NCI-H1048 (cell line): ENCODE results near the gene ZNF823.
"Not testable (repeated sequence)": the region's sequence is repeated elsewhere in the genome, so short reads cannot be mapped to it uniquely, and the experiment has no call there.

Experiments used
- DNase-seq: peaks from one replicate; lab custom pipeline; 2025; lab: John Stamatoyannopoulos, UW

ZNF823 gene

GRCh38 chr19:11738746-11739620 is at the start of gene ZNF823:
Gene ZNF823, minus strand, starts transcription at chr19:11738946. Its CDS starts 127 bp downstream, at chr19:11738819.
- DNase-seq, result peak; percentile 98

DNA sequence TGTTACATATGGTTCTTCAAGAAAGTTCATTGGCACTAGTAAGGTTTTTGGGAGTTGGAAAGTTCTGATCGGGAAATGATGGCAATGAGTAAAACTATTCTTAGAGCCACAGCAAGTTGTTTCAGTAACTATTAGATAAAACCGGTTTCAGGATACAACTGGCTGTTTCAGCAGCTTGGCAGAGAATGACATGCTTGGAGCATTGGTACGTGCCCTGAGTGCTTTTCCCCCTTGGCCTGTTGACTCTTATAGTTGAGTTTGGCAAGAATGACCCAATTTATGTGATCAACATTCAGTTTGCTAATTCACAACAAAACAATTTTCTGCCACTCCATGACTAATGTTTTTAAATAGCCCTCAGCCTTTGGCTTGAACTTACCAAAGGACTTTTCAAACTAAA is 48.8 kb upstream of the ZNF823 start:
- DNase-seq, result no peak

DNA sequence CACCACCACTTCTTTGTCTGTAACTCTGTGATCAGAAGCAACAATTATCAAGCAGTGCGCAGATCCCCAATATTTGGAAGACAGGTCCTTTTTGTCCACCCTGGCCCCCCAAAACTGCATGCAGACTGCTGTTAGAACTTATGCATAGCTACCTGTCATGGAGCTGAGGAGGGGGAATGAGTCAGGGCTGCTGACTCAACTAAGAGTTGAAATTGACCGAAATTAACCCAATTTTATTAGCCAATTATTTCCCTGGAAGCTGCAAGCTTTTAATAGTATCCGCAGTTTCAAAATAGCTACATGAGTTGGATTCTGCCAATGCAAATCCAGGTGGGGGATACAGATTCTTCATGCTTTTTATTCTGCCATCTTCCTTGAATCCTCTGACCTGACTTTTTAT is 45.6 kb upstream of the ZNF823 start:
- no peak for DNase-seq

GRCh38 chr19:11783767-11784166 is 45.0 kb upstream of the ZNF823 start:
- DNase-seq, result no peak

DNA sequence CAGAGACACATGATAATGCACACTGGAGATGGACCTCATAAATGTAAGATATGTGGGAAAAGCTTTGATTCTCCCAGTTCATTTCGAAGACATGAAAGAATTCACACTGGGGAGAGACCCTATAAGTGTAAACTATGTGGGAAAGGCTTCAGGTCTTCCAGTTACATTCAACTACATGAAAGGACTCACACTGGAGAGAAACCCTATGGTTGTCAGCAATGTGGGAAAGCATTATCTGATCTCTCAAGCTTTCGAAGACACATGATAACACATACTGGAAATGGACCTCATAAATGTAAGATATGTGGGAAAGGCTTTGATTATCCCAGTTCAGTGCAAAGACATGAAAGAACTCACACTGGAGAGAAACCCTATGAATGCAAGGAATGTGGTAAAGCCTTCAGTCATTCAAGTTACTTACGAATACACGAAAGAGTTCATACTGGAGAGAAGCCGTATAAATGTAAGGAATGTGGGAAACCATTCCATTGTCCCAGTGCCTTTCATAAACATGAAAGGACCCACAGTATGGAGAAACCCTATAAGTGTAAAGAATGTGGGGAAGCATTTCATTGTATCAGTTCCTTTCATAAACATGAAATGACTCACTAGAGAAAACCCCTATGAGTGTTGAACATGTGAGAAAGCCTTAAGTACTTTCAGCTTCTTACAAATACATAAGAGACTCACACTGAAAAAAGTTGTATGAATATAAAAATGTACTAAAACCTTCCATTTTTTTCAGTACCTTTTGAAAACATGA is 42.7 kb upstream of the ZNF823 start:
- no peak for DNase-seq

- no peak for DNase-seq
Measured at GRCh38 chr19:11780431-11781020, 41.8 kb upstream of the ZNF823 start.

- not testable (repeated sequence) for DNase-seq
Measured at GRCh38 chr19:11776669-11777068, 37.9 kb upstream of the ZNF823 start.

DNA sequence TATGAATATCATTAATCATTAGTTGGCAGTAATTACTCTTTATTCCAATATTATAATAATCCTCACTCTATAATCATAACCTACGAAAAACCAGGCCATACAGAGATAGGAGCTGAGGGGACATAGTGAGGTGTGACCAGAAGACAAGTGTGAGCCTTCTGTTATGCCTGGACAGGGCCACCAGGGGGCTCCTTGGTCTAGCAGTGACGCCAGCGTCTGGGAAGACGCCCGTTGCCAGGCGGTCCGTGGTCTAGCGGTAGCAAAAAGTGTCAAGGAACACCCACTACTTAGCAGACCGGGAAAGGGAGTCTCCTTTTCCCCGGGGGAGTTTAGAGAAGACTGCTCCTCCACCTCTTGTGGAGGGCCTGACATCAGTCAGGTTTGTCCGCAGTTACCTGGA is 32.8 kb upstream of the ZNF823 start:
- DNase-seq, result not testable (repeated sequence)

- no peak for DNase-seq
Measured at GRCh38 chr19:11769995-11770394, 31.2 kb upstream of the ZNF823 start.

DNA sequence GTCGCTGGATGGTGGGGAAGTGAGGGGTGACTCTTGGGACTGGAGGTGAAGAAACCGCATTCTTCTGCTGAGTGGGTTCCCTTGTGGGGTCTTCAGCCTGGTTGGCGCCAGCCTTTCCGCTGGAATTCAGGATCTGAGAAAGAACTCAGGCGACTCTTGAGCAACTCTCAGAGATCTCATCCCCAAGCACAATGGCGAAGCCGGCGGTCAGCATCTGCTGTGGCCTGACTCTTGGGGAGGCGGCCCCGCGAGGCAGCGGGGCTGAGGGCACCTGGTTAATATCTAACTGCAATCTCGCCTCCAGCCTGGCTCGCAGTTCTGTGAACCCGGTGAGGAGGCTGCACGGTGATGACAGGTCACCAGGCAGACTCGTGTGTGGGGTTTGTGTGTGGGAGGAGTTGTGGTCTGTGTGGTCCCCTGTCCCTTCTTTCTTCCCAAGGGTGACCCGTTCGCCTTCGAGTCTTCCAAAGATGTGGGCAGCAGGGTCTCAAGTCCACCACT is 28.9 kb upstream of the ZNF823 start:
- DNase-seq, result no peak

DNA sequence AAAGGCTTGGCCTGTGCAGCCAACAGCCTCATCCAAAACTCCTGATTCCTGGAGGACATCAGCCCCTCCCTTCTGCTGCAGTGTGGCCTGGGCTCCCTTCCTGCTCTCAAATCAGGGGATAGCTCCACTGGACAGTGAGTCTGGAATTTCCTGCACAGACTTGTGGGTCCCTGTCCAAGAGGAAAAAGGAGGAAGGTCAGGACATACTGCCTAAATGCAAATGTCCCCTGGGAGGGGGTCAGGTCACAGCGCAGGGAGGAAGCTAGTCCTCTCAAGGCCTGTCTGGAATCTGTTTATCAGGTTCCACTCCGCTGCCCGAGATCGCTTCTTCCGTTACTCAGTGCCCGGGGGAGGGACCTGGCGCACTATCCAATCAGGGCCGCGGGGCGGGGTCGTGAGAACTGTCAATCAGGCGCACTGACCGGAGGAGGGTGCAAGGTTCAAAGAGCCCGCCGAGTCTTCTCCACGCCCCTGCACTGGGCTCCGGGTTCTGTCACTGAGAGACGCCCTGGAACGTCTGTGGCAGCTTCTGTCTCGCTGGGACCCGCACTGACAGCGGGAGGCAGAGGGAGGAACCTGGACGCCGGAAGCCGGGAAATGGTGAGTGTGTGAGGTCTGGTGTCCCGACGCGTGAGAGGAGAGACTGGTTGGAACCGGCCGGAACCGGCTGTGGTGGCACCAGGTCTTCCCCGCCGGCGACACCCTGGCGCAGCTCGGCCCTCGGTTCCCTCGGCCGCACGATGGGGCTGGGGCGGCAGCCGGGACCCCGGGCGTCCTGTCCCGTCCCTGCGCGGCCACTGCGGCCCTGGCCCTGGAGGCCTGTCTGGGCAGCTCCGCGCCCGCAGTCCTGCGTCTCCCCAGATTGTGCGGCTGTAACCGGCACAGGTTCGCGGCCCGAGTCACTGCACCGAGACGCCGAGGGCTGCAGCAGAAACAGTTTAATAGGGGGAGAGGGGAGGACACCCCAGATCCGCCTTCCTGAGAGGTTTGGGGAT is 28.1 kb upstream of the ZNF823 start, which contains the start of gene ZNF441:
ZNF441 (plus strand) TSS at position 404 of the 995 bp plus-strand sequence; CDS start at position 598, 194 bp downstream.
- peak; percentile 91 for DNase-seq

DNA sequence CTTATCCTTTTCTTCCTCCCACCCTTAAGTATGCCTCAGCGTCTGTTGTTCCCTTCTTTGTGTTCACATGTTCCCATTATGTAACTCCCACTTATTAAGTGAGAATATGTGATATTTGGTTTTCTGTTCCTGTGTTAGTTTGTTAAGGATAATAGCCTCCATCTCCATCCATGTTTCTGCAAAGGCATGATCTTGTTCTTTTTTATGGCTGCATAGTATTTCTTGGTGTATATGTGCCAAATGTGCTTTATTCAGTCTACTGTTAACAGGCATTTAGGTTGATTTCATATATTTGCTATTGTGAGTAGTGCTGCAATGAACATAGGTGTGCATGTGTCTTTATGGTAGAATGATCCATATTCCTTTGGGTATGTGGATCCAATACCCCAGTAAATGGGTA is 24.9 kb upstream of the ZNF823 start:
- DNase-seq, result no peak

DNA sequence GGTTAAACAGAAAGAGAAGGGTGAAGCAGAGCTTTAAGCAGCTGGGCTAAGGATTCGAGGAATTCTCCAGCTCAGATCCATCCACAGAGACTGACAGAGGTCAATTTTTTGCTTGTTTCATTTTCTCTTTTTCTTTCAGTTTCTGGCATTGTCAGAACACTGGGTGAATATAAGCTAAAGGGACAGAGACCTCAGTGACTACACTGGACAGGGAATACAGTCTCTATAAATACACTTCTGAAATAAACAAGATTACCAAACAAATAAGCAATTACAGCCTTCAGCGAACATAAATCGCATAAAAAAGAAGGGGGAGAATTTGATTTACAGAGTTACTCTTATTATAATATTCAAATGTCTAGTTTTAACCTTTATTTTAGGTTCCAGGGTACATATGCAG is 24.4 kb upstream of the ZNF823 start:
- no peak for DNase-seq

DNA sequence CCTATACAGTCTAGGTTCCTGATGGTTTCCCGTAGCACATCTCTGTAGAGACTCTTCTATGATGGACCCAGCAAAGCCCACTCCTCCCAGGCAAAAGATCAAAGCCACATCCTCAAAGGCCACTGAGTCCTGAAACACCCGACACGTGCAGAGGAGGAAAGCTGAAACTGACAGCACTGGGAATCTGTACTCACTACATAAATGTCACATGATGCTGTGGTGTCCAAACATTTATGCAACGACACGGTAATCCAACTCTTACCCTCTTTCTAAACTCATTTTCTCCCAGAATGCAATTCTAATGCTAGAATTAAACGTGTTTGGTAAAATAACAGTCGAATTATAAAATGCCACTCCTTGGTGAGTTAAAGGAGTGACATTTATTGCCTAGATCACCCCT is 21.1 kb upstream of the ZNF823 start:
- DNase-seq, result no peak

DNA sequence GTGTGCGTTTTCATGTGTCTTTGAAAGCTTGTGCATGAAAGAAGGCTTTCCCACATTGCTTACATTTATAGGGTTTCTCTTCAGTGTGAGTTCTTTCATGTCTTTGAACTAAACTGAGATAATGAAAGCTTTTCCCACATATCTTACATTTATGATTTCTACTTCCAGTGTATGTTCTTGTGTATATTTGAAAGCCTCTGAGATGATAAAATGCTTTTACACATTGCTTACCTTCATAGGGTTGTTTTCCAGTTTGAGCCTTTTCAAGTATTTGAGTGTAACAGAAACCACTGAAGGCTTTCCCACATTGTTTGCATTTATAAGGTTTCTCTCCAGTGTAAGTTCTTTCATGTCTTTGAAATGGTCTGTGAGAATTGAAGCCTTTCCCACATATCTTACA is 18.2 kb upstream of the ZNF823 start:
- no peak for DNase-seq

DNA sequence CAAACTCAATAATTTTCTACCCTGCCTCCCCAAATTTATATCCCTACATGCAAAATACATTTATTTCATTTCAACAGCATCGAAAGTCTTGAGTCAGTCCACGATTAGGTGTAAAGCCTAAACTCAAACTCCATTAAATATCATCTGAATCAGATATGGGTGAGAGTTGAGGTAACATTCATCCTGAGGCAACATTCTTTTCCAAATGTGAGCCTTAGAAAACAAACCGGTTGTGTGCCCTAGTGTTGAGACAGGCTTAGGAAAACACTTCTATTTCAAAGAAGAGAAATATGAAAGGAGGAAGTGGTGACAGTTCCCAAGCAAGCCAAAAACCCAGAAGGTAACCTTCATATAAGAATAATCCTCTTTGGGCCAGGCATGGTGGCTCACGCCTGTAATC is 15.9 kb upstream of the ZNF823 start:
- no peak for DNase-seq

- no peak for DNase-seq
Measured at GRCh38 chr19:11752244-11752736, 13.5 kb upstream of the ZNF823 start.

DNA sequence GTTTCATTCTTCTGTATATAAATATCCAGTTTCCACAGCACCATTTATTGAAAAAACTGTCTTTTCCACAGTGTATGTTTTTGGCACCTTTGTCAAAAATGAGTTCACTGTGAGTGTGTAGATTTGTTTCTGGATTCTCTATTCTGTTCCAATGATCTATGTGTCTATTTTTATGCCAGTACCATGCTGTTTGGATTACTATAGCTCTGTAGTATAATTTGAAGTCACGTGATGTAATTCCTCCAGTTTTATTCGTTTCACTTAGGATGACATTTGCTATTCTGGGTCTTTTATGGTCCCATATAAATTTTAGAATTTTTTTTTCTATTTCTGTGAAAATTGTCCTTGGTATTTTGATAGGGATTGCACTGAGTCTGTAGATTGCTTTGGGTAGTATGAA is 11.0 kb upstream of the ZNF823 start:
- no peak for DNase-seq

DNA sequence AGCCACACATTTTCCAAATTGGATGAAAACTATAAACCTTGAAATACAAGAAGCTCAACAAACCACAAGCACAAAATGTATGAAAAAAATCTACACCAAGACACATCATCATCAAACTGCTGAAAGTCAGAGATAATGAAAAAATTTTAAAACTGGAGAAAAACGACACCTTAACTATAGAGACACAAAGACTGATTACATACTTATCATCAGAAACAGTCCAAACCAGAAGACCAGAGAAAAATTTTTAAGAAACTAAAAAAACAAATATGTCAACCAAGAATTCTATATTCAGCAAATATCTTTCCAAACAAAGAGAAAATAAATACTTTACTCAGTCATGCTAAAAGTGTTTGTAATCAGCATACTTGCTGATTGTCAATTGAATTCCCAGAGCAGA is 8.5 kb upstream of the ZNF823 start:
- DNase-seq, result no peak

- no peak for DNase-seq
Measured at GRCh38 chr19:11745869-11746268, 7.1 kb upstream of the ZNF823 start.
